Ishikawa (cell line): ENCODE results near the gene YTHDF1.

Experiments
- CEBPB ChIP-seq: IDR thresholded peaks from 2 replicates; pipeline ENCODE4 v1.6.1; 2012
- CREB1 ChIP-seq: IDR thresholded peaks from 2 replicates; pipeline ENCODE4 v1.6.1; 2012; ENCODE audit warnings: low read depth
- EGR1 ChIP-seq: IDR thresholded peaks from 2 replicates; pipeline ENCODE4 v1.6.1; 2012
- EP300 ChIP-seq: IDR thresholded peaks from 2 replicates; pipeline ENCODE4 v1.6.1; 2012; ENCODE audit warnings: borderline replicate concordance
- FOXM1 ChIP-seq: IDR thresholded peaks from 2 replicates; pipeline ENCODE4 v1.6.1; 2012; ENCODE audit warnings: low read depth, borderline replicate concordance
- NFIC ChIP-seq: IDR thresholded peaks from 2 replicates; pipeline ENCODE4 v1.6.1; 2012
- RAD21 ChIP-seq: IDR thresholded peaks from 2 replicates; pipeline ENCODE4 v1.6.1; 2012; ENCODE audit warnings: low read depth
- TAF1 ChIP-seq: IDR thresholded peaks from 2 replicates; pipeline ENCODE4 v1.6.1; 2012; ENCODE audit warnings: low read depth, mild to moderate bottlenecking
- TCF12 ChIP-seq: IDR thresholded peaks from 2 replicates; pipeline ENCODE4 v1.6.1; 2012; ENCODE audit warnings: low read depth
- TEAD4 ChIP-seq: IDR thresholded peaks from 2 replicates; pipeline ENCODE4 v1.6.1; 2012
- YY1 ChIP-seq: IDR thresholded peaks from 2 replicates; pipeline ENCODE4 v1.6.1; 2012; ENCODE audit warnings: low read depth
- ZBTB7A ChIP-seq: IDR thresholded peaks from 2 replicates; pipeline ENCODE4 v1.6.1; 2012; ENCODE audit warnings: low read depth
- TF ChIP-seq, protein P1 (sequence below): IDR thresholded peaks from 2 replicates; pipeline ENCODE4 v1.6.1; 2012
- TF ChIP-seq, protein P2 (sequence below): IDR thresholded peaks from 2 replicates; pipeline ENCODE4 v1.6.1; 2012; ENCODE audit warnings: low read depth, mild to moderate bottlenecking
- TF ChIP-seq, protein P3 (sequence below): IDR thresholded peaks from 2 replicates; pipeline ENCODE4 v1.6.1; 2012

The YTHDF1 gene

DNA sequence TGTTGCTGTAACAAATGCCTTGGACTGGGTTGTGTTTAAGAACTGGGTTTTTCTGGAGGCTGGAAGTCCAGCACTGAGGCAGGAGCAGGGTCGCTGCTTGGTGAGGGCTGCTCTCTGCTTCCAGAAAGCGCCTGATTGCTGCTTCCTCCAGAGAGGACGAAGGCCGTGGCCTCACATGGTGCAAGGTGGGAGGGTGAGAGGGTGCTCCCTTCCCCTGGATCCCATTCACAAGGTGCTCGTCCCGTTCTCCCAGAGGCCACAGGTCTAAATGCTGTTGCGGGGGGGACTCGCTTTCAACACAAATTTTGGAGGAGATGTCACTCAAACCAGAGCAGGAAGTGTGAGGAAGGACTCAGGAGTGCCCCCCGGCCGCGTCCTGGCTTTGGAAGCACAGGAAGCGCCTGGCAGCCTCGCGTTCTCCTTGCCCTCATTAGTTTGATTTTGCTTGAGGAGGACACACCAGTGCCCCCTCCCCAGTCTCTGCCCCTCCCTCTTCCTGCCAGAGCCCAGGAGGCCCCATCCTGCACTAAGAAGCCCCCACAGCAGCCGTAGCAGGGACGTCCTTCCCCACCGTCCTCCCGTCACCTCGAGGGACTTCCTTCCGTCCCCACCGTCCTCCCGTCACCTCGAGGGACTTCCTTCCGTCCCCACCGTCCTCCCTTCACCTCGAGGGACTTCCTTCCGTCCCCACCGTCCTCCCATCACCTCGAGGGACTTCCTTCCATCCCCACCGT is 46.0 kb upstream of the YTHDF1 start:
- TF ChIP-seq CREB1 (no peak), TEAD4 (no peak), TAF1 (no peak), EP300 (no peak), YY1 (no peak), FOXM1 (no peak), NFIC (no peak), ZBTB7A (no peak)
- TF ChIP-seq, protein P1, sequence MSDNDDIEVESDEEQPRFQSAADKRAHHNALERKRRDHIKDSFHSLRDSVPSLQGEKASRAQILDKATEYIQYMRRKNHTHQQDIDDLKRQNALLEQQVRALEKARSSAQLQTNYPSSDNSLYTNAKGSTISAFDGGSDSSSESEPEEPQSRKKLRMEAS: no peak
- TF ChIP-seq, protein P2, sequence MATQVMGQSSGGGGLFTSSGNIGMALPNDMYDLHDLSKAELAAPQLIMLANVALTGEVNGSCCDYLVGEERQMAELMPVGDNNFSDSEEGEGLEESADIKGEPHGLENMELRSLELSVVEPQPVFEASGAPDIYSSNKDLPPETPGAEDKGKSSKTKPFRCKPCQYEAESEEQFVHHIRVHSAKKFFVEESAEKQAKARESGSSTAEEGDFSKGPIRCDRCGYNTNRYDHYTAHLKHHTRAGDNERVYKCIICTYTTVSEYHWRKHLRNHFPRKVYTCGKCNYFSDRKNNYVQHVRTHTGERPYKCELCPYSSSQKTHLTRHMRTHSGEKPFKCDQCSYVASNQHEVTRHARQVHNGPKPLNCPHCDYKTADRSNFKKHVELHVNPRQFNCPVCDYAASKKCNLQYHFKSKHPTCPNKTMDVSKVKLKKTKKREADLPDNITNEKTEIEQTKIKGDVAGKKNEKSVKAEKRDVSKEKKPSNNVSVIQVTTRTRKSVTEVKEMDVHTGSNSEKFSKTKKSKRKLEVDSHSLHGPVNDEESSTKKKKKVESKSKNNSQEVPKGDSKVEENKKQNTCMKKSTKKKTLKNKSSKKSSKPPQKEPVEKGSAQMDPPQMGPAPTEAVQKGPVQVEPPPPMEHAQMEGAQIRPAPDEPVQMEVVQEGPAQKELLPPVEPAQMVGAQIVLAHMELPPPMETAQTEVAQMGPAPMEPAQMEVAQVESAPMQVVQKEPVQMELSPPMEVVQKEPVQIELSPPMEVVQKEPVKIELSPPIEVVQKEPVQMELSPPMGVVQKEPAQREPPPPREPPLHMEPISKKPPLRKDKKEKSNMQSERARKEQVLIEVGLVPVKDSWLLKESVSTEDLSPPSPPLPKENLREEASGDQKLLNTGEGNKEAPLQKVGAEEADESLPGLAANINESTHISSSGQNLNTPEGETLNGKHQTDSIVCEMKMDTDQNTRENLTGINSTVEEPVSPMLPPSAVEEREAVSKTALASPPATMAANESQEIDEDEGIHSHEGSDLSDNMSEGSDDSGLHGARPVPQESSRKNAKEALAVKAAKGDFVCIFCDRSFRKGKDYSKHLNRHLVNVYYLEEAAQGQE: no peak

DNA sequence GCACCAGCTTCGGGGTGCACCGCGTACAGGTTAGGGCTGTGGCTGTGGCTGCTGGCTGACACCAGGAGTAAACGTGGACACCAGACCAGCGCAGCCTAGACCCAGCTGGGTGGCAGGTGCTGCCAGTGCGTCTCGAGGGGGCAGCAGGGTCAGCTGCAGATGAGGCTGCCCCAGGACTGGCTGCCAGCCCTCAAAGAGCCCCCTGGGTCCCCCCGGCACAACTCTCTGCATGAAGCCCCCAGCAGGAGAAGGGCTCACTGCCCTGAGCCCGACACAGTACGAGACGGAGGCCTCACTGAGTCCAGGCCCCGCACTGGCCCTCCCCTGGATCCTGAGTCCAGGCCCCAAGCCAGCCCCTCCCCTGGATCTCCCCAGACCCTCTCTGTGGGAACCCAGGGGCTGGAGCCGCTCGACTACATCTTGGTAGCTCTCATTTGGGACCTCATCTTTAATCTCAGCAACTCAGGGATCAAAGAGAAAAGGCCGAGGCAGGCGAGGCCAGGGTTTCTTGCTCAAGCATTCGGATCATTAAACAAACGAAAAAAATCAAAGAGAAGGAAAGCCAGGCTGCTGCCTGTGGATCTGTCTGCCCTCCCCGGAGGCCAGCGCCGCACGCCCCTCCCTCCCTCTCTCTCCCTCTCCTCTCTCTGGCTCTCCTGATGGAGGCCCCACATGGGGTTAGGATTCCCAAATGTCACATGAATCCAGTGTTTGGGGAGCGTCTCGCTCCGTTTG is 45.3 kb upstream of the YTHDF1 start:
- TF ChIP-seq CEBPB (no peak), NFIC (no peak), EGR1 (no peak), TEAD4 (no peak), TAF1 (no peak), YY1 (no peak), TCF12 (no peak), CREB1 (no peak), FOXM1 (no peak), EP300 (no peak), ZBTB7A (no peak), RAD21 (no peak)
- TF ChIP-seq, protein P2: no peak
- TF ChIP-seq, protein P3, sequence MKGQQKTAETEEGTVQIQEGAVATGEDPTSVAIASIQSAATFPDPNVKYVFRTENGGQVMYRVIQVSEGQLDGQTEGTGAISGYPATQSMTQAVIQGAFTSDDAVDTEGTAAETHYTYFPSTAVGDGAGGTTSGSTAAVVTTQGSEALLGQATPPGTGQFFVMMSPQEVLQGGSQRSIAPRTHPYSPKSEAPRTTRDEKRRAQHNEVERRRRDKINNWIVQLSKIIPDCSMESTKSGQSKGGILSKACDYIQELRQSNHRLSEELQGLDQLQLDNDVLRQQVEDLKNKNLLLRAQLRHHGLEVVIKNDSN: no peak
- TF ChIP-seq, protein P1: no peak

DNA sequence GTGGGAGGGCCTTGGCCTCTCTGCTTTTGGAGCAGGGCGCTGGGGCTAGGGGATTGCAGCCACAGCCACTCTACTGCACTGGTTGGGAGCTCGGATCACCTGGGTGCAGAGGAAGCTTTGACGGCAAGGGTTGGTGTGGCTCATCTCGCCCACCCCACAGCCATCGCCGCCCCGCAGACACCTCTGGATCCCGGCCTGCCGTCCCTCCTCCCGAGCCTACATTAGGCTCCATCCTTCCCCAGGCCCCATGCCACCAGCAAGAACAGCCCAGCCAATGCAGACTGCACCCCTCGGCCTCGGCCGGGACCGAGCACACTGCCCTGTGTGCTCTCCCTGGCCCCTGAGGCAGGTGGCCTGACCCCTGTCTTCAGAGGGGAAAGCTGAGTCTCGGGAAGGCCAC is 44.6 kb upstream of the YTHDF1 start:
- no peak for TF ChIP-seq FOXM1
- TF ChIP-seq TEAD4: no peak
- no peak for TF ChIP-seq TAF1
- TF ChIP-seq YY1: no peak
- TF ChIP-seq EP300: no peak
- no peak for TF ChIP-seq ZBTB7A
- TF ChIP-seq EGR1: no peak
- no peak for TF ChIP-seq NFIC
- no peak for TF ChIP-seq CEBPB
- no peak for TF ChIP-seq RAD21
- TF ChIP-seq CREB1: no peak
- TF ChIP-seq, protein P1: no peak
- TF ChIP-seq, protein P2: no peak
- TF ChIP-seq, protein P3: no peak
